GM21737 (cell line): ENCODE results near the gene SYVN1.
A peak's percentile ranks its signal among the peaks of the same experiment; 100 is the strongest.

Source experiments
- ATAC-seq: cut with Tn5 transposase; IDR thresholded peaks from one replicate; pipeline ENCODE4 v1.9.1; 2021; ENCODE audit warnings: mild to moderate bottlenecking, moderate library complexity; ENCODE audit not compliant: unreplicated experiment

Gene SYVN1

GRCh38 chr11:65114538-65115171 is 19.7 kb downstream of the SYVN1 start:
- no peak for ATAC-seq

- ATAC-seq: no peak
Measured at GRCh38 chr11:65113839-65114238, 20.5 kb downstream of the SYVN1 start.

- no peak for ATAC-seq
Measured at GRCh38 chr11:65113361-65113756, 21.0 kb downstream of the SYVN1 start.

DNA sequence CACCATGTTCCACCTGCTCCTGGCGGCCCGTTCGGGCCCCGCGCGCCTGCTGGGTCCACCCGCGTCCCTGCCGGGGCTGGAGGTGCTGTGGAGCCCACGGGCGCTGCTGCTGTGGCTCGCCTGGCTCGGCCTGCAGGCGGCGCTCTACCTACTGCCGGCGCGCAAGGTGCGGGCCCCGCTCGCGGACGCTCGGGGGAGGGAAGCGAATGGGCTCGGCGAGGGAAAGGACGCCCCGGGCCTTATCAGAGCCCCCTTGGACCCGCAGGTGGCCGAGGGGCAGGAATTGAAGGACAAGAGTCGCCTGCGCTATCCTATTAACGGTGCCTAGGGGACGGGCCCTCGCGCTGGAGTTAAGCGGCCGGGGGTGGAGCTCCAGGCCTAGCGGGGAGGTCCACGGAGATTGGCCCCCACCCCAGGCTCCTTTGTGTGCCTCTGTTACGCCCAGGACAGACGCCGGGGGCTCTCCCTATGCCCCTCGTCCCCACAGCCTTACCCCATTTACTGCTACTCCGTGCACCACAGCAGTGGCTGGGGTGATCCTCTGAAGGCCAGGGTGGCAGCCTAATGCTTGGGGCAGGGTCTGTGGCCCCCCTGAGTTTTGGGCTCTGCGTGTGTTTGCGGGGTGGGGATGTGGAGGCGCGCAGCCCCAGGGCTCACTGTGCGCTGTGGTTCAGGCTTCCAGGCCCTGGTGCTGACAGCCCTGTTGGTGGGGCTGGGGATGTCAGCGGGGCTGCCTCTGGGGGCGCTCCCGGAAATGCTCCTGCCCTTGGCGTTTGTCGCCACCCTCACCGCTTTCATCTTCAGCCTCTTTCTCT is 21.6 kb downstream of the SYVN1 start:
- ATAC-seq: peak; percentile 27

DNA sequence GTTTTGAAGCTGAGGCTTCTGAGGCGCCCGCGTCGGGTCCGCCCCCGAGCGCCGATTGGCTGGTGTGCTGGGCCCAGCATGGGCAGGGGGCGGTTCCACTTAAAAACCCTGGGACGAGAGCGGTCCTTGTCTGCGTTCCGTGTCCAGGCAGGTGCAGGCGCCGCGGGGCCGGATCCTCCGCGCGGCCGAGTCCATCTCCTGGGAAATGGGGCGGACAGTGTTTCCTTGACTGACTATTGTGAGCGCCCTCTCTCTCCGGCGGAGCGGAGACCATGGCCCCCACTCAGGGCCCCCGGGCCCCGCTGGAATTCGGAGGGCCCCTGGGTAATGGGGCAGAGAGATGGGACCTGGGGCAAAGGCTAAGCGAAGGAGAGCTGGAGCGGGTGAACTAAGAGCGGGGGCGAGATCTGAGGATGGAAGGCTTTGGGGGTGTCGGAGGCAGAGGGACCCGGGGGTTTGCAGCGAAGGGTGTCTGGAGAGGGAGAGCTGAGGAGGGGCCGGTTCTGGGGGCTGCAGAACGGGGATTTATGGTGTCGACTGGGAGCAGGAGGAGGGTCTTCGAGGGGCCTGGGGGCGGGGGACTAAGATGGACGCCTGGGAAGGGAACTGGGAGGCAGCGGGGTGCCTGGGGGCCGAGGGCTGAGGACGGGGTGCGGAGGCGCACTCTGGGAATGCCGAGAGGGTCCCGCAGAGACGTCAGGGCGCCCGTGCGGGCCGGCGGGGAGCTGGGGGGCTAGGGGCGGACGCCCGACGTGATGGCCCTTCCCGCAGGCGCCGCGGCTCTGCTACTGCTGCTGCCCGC is 22.4 kb downstream of the SYVN1 start, which contains the start of gene TM7SF2:
TM7SF2 (plus strand) TSS at position 129 of the 802 bp plus-strand sequence; CDS start at position 273, 144 bp downstream.
- peak; percentile 48 for ATAC-seq

DNA sequence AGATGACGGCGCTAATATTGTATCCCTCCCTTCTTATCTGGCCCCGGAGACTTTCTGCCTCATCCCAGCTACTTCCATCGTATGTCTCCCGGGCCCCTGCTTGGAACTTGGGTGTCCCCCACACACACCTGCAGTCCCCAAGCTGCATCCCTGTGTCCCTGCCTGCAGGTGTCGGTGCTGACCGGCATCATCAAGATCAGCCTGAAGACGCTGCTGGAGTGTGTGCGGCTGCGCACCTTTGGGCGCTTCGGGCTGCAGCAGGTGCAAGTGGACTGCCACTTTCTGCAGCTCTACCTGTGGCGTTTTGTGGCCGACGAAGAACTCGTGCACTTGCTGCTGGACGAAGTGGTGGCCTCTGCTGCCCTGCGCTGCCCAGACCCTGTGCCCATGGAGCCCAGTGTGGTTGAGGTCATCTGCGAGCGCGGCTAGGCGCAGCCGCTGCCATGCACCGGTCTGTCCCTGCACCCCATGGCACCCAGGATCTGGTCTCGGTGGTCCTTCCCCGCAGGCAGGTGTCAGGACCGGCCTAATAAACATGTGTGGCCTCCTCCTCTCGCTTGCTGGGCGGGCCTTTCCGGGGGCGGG is 23.1 kb downstream of the SYVN1 start:
- no peak for ATAC-seq

- no peak for ATAC-seq
Measured at GRCh38 chr11:65110354-65110861, 23.9 kb downstream of the SYVN1 start.

- ATAC-seq: no peak
Measured at GRCh38 chr11:65109231-65110198, 24.8 kb downstream of the SYVN1 start.

GRCh38 chr11:65108469-65109123 is 25.7 kb downstream of the SYVN1 start:
- ATAC-seq: no peak

- no peak for ATAC-seq
Measured at GRCh38 chr11:65107751-65108468, 26.4 kb downstream of the SYVN1 start.

GRCh38 chr11:65107078-65107477 is 27.2 kb downstream of the SYVN1 start:
- no peak for ATAC-seq

DNA sequence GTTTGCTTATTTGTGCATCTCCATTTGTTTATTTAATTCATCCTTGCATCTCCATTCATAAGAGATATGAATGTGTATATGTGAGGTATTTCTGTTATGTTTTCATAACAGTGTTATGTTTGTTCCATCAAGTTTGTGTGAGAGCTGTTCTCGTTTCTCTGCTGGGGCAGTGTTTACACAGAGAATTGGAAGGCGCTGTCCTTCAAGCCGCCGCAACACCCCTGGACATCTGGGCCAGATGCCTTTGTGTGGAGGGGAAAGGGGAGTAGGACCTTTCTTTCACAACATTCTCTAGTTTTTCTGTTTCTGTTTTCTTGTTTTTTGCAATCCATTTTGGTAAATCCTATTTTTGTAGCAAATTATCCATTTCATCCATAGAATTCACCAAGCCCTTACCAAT is 29.7 kb downstream of the SYVN1 start:
- ATAC-seq: no peak

DNA sequence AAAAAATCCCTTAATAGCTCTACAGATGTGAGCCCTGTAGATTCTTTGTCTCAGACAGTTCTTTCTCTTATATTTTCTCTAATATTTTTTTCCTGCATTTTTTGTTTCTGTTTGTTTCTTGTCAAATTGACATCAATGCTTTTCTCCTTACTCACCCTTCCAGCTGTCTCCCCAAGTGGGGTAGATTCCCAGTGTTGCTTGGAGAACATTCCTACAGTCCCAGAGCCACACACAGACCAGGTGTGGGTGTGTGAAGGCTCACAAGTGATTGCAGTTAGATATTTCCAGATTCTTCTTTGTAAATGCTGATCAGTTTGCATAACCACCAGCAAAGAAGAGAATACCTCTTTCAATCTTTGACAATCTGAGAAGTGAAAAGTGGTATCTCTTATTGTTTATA is 30.8 kb downstream of the SYVN1 start:
- ATAC-seq: no peak

- ATAC-seq: no peak
Measured at GRCh38 chr11:65102142-65103095, 31.9 kb downstream of the SYVN1 start.

DNA sequence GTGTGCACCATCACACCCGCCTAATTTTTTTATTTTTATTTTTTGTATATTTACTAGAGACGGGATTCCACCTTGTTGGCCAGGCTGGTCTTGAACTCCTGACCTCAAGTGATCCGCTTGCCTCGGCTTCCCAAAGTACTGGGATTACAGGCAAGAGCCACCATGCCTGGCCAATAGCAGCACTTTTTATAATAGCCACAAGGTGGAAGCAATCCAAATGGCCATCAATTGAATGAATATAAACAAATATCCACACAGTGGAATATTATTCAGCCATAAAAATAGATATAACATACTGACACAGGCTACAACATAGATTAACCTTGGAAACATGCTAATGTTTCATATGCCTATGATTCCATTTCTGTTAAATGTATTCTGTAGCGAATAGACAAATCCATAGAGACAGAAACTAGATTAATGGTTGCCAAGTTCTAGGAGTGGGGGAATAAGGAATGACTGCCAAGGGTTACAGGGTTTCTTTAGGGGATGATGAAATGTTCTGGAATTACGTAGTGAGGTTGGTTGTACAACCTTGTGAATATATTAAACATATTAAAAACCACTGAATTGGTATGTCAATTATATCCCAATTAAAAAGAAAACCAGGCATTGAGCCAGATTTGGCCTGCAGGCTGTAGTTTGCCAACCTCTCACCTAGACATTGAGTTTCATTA is 33.5 kb downstream of the SYVN1 start:
- ATAC-seq: no peak

- ATAC-seq: no peak
Measured at GRCh38 chr11:65096926-65097325, 37.4 kb downstream of the SYVN1 start.
